ENCODE data around the gene RSPRY1. TPM values are rescaled to one million over a fixed set of nuclear protein-coding genes. Genes with fewer than 3 reads are reported as not detected.

Gene RSPRY1
- total RNA-seq, 4 donors from 2014 or later, result 20.4 to 28.5 (median 24.6) TPM

GRCh38 chr16:57258910-57259475 is 72.9 kb downstream of the RSPRY1 start:
- peaks cover 0 to 46% (median 0%) of the 10 kb centered on the region in 3 donors for H3K36me3 ChIP-seq
- TF ChIP-seq CTCF (IDR thresholded peaks at IDR 0.05), result no peak
- TF ChIP-seq POLR2A (IDR thresholded peaks at IDR 0.05), result no peak
- no peak for TF ChIP-seq EP300 (IDR thresholded peaks at IDR 0.05)
- H3K9me3 ChIP-seq, result no peaks in the 10 kb centered on the region
- H3K27me3 ChIP-seq, result no peaks in the 10 kb centered on the region
- H3K4me3 ChIP-seq, result no peak overlapping the region
- peak overlapping the region in 1 of 4 donors; percentile 91 for H3K27ac ChIP-seq
- DNase-seq (ENCODE audit: low spot score in 2 of 2), result no peak
- peaks cover 0 to 51% (median 19%) of the 10 kb centered on the region in 4 donors for H3K4me1 ChIP-seq
- 45 to 71% methylated on average over 1 of the region's 1 CpG for WGBS, 2 donors

- peak overlapping the region; percentile 10 to 91 (median 62) for H3K27ac ChIP-seq
- WGBS, 2 donors, result 12 to 21% methylated on average over 16 of the region's 16 CpGs
- H3K27me3 ChIP-seq, result no peaks in the 10 kb centered on the region
- no peak for DNase-seq (ENCODE audit: low spot score in 2 of 2)
- peaks cover 0 to 32% (median 0%) of the 10 kb centered on the region in 3 donors for H3K36me3 ChIP-seq
- H3K4me1 ChIP-seq, result peaks cover 0 to 61% (median 19%) of the 10 kb centered on the region in 4 donors
- no peak overlapping the region for H3K4me3 ChIP-seq
- TF ChIP-seq EP300 (IDR thresholded peaks at IDR 0.05) (peak in 1 of 2 donors; percentile 67), CTCF (IDR thresholded peaks at IDR 0.05) (no peak)
- H3K9me3 ChIP-seq, result no peaks in the 10 kb centered on the region
These were observed 74.3 kb downstream of the RSPRY1 start for GRCh38 chr16:57260294-57260929.

GRCh38 chr16:57261806-57262205 is 75.7 kb downstream of the RSPRY1 start:
- Histone ChIP-seq H3K27me3 (no peaks in the 10 kb centered on the region), H3K9me3 (no peaks in the 10 kb centered on the region), H3K4me1 (peaks cover 0 to 75% (median 25%) of the 10 kb centered on the region in 4 donors), H3K4me3 (no peak overlapping the region), H3K27ac (peak overlapping the region in 2 of 4 donors; percentile 89 to 91), H3K36me3 (peaks cover 0 to 18% (median 0%) of the 10 kb centered on the region in 3 donors)
- no peak for DNase-seq (ENCODE audit: low spot score in 2 of 2)
- TF ChIP-seq EP300 (IDR thresholded peaks at IDR 0.05) (no peak), POLR2A (IDR thresholded peaks at IDR 0.05) (no peak), CTCF (IDR thresholded peaks at IDR 0.05) (no peak)
- WGBS, 2 donors, result 94% methylated on average over 9 of the region's 9 CpGs

- Histone ChIP-seq H3K36me3 (peaks cover 0 to 6% (median 0%) of the 10 kb centered on the region in 3 donors), H3K27ac (peak overlapping the region; percentile 2 to 91 (median 62)), H3K4me3 (no peak overlapping the region), H3K27me3 (no peaks in the 10 kb centered on the region), H3K4me1 (peaks cover 5 to 84% (median 34%) of the 10 kb centered on the region in 4 donors), H3K9me3 (no peaks in the 10 kb centered on the region)
- no peak for TF ChIP-seq EP300 (IDR thresholded peaks at IDR 0.05)
- TF ChIP-seq POLR2A (IDR thresholded peaks at IDR 0.05), result no peak
- TF ChIP-seq CTCF (IDR thresholded peaks at IDR 0.05), result no peak
- DNase-seq (ENCODE audit: low spot score in 2 of 2), result no peak
- 47 to 51% methylated on average over 11 to 17 of the region's 17 CpGs for WGBS, 2 donors
These were observed 76.9 kb downstream of the RSPRY1 start for GRCh38 chr16:57262841-57263540.

Measured in tibial nerve (tissue), 4 donors.